ENCODE measurements around the gene PPP3CA.

PPP3CA gene

DNA sequence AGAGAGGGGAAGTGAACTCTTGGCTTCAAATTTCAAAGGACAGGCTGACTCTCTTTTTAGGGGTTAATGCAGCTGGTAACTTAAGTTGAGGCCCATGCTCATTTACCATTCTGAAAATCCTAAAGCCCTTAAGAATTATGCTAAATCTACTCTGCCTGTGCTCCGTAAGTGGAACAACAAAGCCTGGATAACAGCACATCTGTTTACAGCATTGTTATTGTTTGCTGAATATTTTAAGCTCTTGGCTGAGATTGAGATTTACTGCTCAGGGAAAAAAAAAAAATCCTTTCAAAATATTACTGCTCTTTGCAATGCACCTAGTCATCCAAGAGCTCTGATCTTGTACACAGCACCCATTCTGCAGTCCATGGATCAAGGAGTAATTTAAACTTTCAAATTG, 17.7 kb downstream of the PPP3CA start:
- DNase-seq: no peak

DNA sequence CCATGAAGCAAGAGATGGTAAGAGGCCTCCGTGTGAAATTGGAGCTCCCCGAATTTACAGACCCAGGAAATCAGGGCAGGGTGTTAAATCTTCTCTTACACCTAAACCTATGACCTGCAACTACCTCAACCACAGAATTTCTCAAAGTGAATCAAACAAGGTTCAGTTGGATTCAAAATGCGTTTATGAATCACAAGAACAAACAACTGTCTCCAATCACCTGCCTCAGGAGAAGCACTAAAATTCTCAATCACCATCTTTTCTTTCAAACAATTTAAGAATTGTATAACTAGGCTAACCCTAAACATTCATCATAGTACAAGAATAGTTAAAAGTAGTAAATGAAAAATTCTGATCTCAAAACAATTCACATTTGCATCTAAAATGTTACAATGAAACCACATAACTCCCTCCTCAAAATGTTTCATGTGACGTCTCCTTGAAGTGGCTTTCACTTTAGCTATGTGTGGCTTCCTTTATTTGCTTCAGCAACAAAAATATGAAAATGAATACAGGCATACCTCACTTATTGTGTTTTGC, 19.2 kb downstream of the PPP3CA start:
- DNase-seq: no peak

DNA sequence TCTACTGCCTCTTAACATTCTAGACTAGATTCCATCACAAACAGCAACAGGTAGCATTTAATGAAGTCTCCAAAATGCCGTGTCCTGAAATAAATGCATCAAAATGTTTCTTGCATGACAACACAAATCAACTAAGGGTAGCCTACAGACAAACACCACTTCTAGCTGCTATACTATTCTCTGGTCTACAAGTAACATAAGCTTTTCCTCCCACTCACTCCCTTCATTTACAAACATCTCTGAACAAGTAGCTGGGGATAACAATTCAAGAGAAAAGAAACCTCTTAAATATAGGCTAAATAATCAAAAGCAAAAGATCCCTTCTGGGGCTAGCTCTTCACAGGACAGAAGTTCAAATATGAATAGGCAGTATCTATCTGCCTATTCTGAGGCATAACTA, 20.8 kb downstream of the PPP3CA start:
- DNase-seq: no peak

DNA sequence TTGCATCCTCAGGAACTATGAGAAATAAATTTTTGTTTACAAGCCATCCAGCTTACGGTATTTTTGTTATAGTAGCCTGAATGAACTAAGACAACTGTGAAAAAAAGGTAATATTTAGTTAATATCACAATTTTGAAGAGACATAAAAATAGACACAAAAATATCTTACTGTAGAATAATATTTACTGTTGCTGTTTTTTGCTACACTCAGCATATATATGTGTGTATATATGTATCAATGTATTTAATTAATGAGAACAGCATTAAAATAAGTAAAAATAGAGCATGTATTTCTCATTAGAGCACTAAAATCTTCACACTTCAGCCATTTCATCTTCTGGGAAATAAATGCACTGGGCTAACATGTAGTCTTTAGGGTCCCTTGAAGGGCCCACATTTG, 24.6 kb downstream of the PPP3CA start:
- DNase-seq: no peak

DNA sequence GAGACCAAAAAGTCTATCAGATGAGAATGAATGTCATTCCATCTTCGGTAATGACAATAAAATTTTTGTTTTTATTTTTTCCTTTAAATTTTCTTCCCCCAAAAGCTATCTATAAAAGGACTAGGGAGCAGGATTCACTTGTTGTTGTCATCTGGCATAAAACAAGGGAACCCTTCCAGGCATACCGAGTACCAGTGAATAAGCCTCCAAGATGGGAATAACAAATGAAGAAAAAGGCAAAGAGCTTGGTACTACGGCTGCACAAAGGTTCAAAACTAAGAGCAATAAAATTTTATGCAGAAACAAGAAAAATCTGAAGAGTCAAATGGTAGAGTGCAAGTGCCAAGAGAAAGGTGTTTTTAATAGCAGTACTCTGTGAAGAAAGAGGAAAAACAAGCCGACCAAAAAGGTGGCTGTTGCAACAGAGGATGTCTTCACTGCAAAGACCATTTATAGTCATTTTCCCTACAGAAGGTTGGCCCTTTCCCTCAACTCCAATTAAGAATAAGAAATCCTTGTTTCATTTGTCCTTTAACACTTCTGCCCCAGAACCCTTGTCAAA, 25.8 kb downstream of the PPP3CA start:
- DNase-seq: no peak

DNA sequence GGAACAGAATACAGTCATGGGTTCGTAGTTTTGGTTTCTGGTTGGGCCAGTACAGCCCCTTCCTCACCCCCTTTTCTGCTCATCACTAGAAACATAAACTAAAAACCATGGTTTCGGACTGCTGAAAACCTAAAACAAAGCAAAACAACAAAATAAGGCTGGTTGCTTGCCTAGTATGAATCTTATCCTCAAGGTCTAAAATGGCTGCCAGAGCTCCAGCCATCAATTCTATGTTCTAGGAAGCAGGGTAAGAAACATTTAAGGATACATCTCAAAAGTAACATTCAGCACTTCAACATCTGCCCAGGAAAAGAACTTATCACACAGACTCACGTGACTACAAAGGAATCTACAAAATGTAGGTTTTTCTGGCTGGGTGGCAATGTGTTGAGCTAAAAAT, 31.5 kb downstream of the PPP3CA start:
- no peak for DNase-seq

DNA sequence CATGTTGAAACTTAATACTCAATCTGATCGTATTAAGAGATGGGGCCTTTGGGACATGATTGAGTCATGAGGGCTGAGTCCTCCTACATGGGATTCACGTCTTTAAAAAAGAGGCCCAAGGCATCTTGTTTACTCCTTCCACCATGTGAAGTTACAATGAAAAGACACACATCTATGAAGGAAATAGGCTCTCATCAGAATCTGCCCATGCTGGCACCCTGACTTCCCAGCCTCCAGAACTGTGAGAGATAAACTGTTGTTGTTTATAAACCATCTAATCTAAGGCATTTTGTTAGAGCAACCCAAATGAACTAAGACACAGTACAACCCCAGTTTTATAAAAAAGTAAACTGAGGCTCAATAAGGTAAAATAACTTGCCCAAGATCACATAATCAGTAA, 32.3 kb downstream of the PPP3CA start:
- DNase-seq: no peak

DNA sequence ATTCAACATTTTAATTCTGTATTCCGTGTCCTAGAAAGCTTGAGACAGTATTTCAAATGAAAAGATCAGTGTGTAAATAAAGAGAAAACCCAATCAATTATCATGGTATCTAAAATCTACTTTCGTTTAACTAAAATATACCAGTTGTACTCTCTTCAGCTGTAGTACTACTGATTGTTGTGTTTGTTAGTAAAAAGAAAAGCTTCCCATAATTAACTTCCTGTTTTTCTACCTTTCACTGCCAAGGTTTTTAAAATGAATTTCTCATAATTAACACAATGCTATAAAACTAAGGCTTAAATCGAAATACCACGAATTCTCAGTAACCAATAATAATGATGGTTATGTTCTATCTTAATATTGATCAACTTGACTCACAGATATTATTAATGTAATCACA, 37.4 kb downstream of the PPP3CA start:
- DNase-seq: no peak

DNA sequence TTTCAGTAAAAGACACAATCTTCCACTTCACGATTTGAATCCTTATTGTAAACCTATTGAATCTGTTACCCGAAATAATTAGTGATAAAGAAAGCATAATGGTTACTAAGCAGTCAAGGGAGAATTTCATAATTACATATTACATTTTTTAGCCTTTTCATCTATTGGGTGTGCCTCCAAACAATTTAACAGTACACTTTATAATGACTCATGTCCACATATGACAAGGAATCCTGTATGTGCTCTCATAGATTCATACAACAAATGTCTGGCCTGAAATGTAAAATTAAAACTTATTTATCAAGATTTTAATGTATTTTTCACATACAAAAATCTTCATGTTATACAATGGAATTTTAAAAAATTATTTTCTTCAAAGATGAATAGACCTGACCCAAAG, 39.4 kb downstream of the PPP3CA start:
- no peak for DNase-seq

DNA sequence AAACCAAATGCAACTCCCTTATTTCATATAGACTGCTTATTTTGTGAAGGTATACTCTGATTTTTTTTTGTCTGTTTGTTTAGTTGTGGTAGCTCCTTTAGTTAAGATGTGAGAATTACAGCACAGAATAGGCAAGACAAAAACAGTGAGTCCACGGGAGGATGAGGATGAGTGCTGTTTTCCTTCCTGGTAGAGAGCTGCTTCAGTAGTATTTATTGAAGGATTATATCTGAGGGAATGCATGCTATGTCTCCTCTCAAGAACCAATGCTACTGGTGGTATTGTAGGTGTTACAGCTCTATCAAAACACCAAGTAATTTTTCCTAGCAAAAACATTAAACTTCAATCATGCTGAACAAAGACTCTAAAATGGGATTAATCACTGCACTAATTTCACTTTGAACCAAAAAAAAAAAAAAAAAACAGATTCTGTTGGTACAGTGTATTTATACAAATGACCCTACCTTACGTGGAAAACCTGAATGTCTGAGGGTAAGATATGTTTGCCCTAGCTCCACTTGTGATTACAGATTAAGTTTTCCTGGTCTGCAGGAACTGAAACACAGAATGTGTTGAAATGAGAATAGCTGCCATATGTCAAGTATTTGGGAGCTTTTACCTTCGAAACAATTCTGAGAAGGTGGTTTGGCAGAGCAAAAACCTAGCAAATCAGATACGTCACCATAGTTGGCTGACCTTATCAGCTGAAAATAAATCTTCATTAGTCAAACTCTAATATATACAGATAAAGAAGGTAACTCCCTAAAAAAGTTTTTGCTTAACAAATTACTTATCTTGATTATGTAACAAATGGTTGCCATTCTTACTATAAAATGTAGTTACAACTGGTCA, 40.3 kb downstream of the PPP3CA start:
- DNase-seq: no peak

DNA sequence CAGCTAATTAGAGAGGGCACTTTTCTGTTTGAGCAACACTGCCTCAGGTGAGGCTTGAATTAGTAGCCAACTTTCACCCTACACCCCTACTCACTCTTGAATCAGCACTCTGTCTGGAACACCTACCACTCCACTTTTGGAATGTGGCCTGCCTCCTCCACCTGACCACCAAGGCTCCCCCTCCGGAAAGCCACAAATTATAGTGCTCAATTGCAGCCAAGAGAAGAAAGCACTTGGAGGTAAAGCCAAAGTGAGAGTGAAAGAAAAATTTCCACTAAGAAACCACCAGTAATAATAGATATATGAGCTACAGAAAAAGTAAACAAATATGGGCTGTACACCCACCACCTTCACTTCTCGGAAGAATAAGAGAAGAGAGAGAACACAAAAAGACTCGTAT, 41.1 kb downstream of the PPP3CA start:
- no peak for DNase-seq

DNA sequence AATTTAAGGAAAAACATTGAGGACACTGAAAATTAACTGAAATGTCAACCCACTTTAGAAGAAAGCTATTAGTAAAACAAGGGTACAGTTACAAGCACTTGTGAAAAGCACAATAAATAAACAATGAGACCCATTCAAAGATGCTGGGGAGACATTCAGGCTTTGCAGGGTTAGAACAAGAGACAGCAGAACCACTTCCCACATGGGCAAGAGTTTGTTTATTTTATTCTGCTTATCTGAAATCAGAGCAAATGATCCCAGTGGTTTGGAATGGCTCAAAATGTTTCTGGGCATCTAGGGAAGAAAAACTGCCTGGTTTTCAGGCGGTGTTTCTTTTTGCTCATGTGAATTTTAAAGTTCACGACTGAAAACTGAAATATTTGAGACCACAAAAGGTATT, 42.4 kb downstream of the PPP3CA start:
- no peak for DNase-seq

DNA sequence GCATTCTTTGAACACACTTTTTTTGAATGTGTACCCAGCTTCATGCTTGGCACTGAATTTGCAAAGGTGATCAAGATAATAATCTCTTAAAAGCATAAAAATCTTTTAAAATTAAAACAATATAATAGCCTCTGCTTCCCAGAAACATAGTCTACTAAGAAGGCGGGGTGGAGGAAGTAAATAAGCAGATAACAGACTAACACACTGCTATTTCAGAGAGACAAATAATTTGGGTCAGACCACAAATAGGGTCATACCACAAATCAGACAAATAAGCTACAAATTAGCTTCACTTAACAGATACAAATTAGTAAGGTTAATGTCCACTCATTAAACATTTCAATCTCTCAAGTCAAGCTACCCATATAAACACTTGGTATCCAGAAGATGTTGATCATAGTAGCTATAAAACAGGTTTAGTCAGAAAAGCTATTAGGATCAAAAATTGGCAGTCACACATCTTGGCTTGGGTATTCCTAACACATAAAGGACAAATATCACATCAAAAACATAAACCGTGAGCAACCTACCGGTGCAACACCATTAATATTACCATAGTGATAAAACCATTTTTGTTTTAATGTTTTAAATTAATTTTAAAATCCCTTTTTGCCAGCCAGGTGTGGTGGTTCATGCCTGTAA, 47.3 kb downstream of the PPP3CA start:
- DNase-seq: no peak

DNA sequence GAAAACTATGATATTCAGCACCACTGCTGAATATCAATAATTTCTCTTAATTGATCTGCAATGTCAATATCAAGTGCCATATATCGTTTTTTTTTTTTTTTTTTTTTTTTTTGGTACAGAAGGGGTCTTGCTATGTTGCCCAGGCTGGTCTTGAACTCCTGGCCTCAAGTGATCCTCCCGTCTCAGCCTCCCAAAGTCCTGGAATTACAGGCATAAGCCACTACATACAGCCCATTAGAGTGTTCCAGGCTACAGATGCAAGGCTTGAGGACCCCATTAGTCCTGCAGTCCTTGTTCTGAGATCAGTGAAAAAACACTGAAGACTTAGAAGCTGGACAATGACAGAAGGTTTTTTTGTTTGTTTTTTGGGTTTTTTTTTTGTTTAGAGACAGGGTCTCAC, 48.3 kb downstream of the PPP3CA start:
- DNase-seq: no peak

DNA sequence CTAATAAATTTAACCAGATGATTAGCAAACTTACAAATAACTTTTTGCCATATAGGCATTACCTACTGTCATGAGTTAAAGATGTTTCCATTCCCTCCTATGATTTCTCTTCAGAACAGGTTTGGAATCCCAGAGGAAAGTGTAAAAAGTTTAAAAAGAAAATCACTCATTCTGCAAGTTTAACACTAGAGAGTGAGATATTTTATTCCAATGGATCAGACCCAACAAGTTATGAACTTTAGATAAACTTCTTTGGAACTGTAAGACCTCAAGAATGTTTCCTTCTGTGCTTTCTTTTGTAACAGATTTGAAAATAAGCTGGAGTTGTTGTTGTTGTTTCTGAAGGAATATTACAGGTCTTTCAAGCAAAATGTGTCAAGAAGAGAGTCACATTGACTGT, 51.6 kb downstream of the PPP3CA start:
- DNase-seq: no peak

DNA sequence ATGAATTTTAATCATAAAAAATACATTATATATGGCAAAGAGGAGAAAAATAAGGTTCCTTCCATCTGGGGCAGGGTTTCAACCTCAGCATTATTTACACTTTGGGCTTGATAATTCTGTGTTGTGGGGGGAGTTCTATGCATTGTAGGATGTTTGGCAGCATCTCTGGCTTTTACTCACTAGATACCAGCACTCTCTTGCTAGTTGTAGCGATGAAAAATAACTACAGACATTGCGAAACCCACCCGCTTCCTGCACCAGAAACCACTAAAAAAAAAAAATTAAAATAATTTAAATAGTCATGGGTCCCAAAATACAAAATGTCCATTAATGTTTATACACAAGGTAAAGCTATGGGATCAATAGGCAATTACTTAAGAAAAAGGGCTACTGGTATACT, 52.7 kb downstream of the PPP3CA start:
- DNase-seq: no peak

DNA sequence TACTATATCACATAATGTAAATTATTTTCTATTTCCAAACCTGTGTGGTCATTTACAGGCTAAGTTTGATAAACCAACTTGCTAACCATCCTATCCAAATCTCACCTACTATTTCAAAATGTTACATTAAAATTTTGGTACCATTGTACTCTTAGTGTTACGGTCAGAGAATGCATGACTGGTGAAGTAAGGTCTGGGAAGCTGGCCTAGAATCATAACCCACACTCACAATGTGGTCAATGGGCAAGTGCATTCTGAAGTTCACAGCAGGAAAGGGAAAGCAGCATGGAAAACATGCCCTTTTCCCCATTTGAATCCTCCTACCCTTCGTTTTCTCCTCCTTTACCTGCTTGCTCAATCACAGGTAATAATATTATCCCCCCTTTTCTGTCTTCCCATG, 54.4 kb downstream of the PPP3CA start:
- DNase-seq: no peak

DNA sequence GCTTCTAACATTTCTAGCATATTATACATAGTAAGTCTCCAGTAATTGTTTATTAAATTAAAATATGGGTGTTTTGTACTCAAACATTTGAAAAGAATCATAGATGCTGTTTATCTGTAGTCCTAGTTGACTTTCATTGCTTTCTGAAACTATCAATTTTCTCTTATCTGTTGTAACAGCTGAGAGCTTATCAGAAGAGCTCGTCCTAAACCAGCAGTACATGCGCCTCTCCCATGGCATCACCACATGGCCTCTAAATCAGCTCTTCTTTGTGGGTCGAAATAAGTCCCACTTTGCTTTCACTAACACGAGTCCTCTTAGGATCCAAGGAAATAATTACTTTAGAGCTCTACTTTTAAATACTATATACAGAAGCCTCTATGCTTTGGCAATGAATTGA, 55.1 kb downstream of the PPP3CA start:
- no peak for DNase-seq

DNA sequence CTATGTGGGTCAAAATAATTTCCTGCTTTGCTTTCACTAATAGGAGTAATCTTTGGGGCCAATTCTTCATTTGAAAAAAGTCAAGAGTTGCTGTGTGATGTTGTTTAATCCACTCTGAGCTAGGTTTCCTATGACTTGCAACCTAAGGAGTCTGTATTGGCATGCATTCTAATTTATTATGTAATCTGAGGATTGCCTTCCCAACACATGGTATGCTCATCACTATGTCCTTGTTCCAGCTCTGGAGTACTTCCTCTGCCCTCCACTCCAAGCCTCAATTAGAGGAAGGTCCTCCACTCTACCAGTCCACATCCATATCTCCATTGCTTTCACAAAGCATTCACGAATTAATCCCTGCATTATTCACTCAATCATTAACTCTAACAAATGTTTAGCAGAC, 56.1 kb downstream of the PPP3CA start:
- DNase-seq: no peak

DNA sequence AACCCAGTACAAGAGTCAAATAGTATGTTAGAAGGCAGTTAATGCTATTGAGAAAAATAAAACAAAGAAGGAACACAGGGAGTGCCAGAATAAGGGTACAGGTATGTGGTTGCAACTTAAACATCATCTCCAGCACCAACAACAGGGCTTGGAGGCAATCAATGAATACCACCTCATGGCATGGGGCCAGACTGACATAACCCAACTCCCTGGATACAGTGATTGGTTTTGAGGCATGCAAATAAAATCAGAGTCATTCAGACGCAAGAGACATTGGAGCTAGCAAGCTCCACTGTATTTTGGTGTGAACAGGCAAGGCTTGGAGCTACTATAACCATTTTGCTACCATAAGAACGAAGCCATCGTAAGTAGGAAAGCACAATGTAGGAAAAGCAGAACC, 56.7 kb downstream of the PPP3CA start:
- no peak for DNase-seq

DNA sequence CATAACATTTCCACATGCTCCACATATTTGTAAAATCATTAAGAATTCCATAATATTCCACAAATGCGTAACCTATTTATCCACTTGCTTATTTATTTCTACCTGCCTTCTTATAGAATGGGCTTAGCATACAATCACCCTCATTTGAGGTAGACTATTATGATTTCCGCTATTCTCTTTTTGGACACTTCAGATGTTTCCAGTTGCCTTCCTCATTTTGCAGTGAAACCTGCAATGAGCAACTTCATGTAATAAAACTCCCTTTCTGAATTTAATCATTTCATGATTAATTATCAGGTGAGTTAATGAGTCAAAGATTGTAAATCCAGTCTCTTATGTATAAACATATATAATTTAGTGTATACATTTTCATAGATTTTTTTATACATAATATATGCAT, 58.0 kb downstream of the PPP3CA start:
- DNase-seq: no peak

DNA sequence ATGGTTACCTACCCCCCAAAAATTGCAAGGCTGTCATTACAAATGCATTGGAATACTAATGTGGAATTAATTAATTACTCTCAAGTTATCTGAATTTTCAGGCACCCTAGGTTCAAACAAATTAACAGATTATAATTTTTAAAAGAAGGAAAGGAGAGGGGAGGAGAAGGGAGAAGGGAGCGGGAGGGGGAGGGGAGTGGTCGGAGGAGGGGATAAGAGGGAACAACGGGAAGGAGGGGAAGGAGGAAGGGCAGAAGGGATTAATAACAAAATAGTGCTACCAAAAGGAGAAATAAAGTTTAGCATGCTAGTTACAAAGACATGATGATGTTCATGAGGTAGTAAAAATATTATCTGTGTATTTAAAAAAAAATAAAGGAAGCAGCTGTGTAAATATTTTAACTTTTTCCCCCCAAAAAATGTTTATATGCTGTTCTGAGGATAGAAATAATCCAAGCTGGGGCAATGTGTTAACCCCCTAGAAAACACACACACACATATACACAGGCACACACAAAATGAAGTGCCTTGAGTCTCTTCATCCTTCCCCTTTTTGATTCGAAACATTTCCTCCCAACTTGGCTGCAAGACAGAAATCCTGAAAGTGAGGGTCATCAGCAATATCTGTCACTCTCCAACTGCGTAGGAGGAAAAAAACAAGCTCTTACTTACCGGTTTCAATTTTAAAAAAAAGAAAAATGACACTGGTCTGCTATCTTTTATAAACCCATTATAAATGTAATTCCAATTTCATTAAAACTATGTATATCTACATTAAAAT, 58.8 kb downstream of the PPP3CA start:
- DNase-seq: peak; percentile 64 to 68

DNA sequence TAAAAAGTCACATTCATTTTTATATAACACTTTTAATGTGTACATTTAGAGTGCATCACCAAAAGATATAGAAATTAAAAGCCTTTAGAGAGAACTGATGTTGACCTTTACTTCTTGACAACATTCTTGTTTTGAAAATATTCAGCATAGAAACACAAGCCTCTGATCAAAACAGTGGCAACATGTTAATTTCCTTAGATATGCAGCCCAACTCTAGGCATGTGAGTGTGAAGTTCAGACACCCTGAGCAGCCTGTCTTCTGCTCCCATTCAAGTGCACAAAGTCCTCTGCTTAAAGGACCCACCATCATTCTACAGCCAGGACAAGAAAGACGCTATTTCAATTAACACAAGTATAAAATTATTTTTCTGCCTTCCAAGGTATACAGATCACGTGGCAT, 60.0 kb downstream of the PPP3CA start:
- DNase-seq: no peak
